Tibial nerve (tissue), 3 donors: ENCODE measurements around the gene UNC45A.

Source experiments
- CTCF ChIP-seq, 5 experiments: fragments of 200-600 bp in 3 of 5; fragments of 450-650 bp in 2 of 5; sonication (generic) in 3 of 5; IDR thresholded peaks; one replicate each; pipeline ENCODE4 v1.5.1; 2016 to 2019; ENCODE audit warnings: antibody characterized with exemption in 5 of 5, mild to moderate bottlenecking in 3 of 5, moderate library complexity in 2 of 5
- POLR2A ChIP-seq, 2 donors: fragments of 450-650 bp; IDR thresholded peaks; one replicate each; pipeline ENCODE4 v1.6.1; 2017; ENCODE audit warnings: antibody characterized with exemption in 2 of 2, mild to moderate bottlenecking in 2 of 2, moderate library complexity in 2 of 2

GRCh38 chr15:90990446-90990845 lies 55.4 kb downstream of the UNC45A start:
- no peak for TF ChIP-seq CTCF (IDR thresholded peaks at IDR 0.05)
- TF ChIP-seq POLR2A (IDR thresholded peaks at IDR 0.05), result no peak
